IPS-NIHi7 (cell line): Measurements from ENCODE around the gene TWNK.

Experiments
- DNase-seq: peaks from one replicate; pipeline ENCODE4 v3.0.0; 2012; ENCODE audit warnings: mixed read lengths; ENCODE audit errors: extremely low spot score

Gene TWNK

DNA sequence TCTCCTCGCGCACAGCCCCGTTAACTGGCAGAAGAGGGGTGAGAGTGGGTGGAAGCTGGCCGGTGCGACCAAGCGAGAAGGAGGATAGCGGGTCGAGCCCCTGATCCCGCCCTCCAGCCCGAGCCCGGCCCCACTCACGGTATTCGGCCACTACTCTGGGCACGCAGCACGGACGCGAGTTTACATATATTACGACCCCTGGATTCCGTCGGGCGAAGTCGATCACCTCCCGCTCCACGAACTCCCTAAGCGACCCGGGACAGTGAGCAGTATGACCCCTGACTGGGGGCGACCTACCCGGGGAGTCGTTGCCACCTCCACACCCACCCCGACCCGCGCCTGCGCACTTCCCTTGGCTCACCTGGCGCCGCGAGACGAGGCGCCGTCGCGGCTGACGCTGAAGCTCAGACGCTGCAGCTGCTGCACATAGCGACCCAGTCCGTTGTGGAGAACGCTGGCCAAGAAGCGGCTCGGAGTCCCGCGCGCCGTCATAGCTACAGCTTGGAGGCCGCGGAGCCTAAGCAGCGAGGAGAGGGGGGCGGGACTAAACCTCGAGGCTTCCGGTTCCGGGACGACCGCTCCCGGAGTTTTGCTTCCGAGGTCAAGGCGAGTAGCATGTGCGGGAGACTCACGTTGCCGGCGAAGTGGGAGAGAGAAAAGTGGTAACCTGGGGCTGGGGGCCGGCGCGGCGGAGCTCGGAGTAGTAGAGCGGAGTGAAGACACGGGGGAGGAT is at the start of gene TWNK, which contains the start of gene MRPL43:
Gene TWNK, plus strand, starts transcription at position 592 of the 733 bp plus-strand sequence. CDS start 668 bp downstream, outside the sequence.
Gene MRPL43, minus strand, starts transcription at position 546 of the 733 bp plus-strand sequence. Its CDS starts 54 bp downstream, at position 492.
- peak; percentile 88 for DNase-seq

DNA sequence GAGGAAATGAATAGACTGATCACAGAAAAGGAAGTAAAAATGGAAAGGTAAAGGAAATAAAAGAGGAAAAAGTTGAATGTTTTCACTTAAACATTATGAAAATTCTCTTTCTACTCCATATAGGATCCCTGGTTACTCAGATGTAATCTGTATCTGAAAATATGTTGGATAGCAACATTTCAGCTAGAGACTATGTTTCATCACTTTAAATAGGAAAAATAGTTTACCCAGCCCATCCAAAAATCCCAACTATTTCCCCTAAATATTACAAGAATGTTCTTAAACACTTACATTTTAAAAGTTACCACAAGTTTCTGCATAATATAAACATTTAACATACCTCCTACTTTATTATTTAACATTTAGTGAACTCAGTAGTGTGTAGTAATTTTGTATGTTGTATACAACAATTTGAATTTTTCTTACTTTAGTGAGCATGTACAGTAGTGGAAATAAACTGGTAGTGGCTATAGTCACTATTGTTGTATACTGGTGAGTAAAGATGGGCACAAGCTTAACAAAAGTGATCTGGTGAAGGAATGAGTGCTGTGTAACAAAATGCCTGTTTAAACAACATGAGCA is 47.5 kb upstream of the TWNK start:
- DNase-seq, result no peak

GRCh38 chr10:100942229-100942628 is 45.1 kb upstream of the TWNK start:
- no peak for DNase-seq

DNA sequence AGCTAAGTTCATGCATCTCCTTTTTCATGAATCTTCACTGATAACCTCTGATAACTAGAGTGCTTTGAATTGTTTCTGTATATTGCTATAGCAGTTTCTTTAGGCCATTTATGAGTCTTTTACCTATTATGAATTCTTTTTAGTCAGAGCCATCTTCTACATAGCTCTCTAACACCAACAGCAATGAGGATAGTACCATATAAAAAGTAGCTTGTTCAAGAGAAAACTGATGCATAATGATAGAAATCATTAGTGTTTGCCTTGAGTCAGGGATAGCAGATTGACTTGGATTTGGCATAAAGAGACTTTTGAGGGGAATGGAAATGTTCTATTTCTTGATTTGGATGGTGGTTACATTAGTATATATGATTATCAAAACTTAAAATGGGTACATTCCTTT is 43.8 kb upstream of the TWNK start:
- DNase-seq, result no peak

DNA sequence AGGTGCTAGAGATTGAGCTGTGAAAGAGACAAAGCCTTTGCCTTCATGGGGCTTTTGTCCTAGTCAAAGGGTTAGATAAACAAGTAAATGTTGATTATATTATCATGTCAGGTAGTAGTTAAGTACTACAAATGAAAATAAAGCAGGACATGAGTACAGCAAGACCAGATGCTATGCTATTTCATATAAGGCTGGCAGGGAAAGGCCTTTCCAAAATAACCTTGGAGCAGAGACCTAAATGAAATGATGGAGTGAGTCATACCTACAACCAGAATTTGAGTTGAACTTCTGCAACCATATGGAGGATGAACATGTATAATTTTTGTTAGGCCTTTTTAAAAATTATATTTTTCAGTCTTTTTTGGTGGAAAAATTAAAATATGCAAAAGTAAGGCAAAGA is 41.6 kb upstream of the TWNK start:
- no peak for DNase-seq

DNA sequence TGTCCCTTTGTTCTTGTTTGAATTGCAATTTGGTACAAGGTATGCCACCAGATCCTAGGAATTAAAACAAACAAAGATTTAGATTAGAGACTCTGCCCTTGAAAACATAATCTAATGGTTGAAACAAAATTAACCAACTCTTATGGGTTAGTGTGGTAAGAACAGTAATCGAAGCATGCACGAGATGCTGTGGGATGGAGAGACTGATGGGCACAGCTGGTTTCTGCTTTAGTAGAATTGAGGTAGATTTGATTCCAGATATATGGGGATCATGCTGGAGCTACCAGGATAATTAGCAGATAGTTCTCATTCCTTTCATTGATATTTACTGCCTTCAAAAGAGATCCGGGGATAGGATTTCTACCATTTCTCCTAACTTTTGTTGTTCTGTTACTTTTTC is 38.4 kb upstream of the TWNK start:
- DNase-seq, result no peak

DNA sequence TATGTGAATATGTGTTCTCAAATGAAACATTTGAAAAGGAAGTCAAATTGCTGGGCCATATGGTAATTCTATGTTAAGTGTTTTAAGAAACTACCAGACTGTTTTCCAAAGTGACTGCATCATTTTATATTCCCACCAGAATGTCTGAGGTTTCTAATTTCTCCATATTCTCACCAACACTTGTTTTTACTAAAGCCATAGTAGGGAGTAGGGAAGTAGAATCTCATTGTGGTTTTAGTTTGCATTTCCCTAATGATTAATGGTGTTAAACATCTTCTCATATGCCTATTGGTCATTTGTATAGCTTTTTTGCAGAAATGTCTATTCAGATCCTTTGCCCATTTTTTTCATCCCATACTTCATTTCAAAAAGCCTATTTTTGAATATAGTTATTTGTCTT is 27.1 kb upstream of the TWNK start:
- no peak for DNase-seq

DNA sequence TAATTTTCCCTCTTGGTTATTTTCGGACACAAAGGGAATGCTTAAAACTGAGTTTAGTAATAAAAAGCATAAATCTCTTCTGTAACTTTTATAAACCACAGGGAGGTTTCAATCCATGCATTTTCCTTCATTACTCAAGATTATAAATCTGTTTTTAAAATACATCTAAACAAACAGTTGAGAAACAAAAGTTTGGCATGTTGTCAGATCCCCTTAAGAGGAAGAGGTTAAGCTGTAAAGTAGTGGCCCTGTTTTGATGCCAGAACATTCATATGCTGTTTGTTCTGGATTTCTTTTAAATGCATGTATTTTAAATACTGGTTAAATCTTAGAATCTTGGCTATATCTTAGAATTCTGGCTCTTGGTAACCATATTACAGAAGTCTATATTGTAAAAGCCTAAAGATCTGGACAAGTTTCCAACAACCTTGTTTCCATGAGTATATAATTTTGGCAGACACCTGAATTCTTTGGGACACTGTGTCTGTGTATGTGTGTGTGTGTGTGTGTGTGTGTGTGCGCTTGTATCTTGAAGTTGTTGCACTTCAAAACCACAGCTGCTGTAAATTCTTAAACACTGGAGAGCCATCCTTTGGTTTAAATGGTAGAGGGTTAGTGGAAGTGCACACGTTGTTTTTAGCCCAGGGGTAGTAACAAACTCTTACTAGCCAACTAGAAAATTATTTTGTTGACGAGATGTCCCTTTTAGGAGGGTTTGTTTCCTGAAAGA is 24.8 kb upstream of the TWNK start:
- DNase-seq, result no peak

DNA sequence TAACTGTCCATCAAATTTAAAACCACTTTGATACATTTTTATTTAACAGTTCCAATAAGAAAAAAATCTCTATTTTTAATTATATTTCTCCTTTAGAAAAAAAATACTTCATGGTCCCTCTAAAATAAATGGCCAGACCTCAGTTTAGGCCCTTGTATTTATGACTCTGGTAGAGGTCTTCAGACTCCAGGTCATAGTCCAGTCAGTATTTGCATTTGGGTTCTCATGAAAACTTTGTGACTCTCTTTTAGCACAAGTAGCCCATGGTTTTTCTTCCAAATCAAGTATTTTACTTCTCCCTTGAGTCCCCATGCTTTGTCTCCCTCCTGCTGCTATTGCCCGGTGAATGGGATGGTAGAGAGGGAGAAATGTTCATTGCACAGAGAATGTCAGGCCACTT is 23.5 kb upstream of the TWNK start:
- DNase-seq, result no peak

GRCh38 chr10:100965820-100966219 is 21.5 kb upstream of the TWNK start:
- DNase-seq, result no peak

GRCh38 chr10:100966887-100967286 is 20.5 kb upstream of the TWNK start:
- DNase-seq, result no peak

- DNase-seq, result no peak
These were observed 20.0 kb upstream of the TWNK start for GRCh38 chr10:100967332-100967731.

DNA sequence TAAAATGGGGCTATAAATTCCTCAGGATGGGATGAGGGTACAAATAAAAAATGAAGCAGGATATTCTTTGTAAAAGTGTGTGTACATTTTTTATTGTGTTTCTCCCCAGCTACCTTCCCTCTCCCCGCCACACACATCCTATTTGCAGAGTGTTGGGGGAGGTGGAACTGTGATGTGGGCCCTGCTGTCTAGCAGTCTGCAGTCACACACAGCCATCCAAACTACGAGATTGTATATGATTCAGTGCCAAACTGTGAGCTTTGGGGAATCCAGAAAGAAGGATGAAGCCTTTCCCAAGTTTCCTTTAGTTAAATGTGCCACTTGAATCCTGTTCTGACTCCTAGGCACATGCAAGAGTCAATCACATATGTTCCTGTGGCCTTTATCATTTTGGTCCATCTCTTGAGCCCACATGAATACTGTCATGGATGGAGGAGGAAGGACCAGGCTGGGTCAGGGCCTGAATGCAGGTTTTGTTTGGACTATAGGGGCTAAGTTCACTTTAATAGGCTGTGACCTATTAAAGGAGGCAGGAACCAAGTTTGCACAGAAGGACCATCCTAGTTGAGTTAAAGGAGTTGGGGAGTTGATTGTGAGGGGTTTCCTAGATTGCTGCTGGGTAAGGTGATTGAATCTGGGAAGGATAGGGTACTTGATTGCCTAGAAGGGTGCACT is 19.1 kb upstream of the TWNK start:
- no peak for DNase-seq

GRCh38 chr10:100968863-100969186 is 18.5 kb upstream of the TWNK start:
- DNase-seq, result no peak

DNA sequence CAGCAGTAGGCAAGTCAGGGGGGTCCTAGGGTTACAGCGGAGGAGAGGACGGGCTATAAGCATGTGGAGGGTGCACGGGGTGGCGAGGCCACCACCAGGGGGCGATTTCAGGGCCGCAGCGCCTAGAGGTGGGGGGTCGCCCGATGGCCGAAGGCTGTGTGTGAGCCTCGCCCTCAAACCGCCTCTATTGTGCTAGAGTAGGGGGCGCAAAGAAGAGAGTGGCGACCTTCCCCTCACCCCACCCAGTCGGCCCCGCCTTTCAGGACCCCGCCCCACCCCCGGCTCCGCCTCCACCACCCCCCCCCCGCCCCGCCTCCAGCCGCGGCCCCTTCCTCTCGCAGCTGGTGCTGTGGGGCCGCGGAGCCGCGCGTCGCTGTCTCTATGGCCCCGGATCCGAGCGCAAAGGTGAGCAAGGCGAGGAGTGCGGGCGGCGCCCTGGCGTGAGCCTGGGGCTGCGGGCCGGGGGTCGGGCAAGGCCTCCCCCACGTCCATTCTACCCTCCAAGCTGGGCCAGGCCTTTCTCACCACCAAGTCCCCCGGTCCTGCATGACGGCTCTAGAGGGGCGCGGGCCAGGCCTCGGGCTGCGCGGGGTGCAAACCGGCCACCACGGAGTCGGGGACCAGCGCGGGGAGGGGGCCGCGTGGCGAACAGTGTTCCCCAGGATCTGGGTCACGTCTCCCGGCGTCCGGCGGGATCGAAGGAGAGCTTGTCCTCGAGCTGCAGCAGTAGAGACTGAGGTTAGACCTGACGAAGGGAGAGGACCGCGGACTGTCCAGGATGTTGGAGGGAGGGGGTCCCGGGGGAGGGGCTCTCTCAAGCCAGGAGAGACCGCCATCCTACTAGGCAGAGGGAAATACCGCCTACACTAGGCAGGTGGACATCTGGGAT is 17.9 kb upstream of the TWNK start, which contains the start of gene SEMA4G:
Gene SEMA4G, plus strand, starts transcription at position 318 of the 889 bp plus-strand sequence. CDS start 3,409 bp downstream, outside the sequence.
- DNase-seq, result peak; percentile 89

DNA sequence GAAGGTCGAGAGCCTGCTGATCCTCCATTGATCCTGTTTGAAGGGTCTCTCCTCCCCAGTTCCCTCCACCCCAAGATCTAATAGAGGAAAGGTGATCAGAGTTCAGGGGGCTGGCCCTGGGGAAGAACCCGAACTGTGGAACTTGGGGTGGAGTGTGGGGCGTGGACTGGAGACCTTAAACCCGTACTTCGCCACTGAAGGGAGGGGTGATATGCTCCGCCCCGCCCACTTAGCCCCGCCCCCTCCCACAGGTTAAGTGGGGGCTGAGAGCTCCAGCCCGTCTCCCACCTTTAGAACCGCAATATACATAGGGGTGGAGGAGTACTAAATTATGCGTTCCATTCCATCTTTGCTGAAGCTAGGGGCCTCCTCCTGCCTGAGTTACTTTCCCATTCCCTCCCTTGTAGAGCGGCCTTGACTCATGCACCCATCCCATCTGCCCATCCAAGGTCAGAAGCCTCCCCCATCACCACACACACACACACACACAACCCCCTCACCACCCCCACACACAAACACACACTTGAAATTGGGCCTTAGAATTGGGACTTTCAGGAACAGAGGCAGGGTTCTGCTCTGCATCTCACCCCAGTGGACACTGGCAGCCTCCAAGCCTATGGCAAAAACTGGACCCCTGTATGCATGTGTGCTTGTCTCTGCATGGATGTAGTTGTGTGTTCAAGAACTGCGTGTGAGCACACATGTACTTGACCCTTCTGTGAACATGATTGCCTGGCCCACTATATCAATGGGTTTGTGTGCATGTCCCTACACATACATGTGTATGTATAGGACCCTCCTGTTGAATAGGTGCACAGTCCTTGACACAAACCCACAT is 17.0 kb upstream of the TWNK start:
- DNase-seq, result peak; percentile 70

GRCh38 chr10:100970914-100971811 is 16.2 kb upstream of the TWNK start:
- no peak for DNase-seq

GRCh38 chr10:100972115-100972903 is 15.0 kb upstream of the TWNK start:
- DNase-seq, result no peak
